ENCODE measurements around the gene SLC2A4RG. TPM values are rescaled to one million over a fixed set of nuclear protein-coding genes. Genes with fewer than 3 reads are reported as not detected.
"Not testable (repeated sequence)": the region's sequence is repeated elsewhere in the genome, so short reads cannot be mapped to it uniquely, and the experiment has no call there.

Gene SLC2A4RG
- total and polyA plus RNA-seq, 4 donors, result 18.8 to 121 (median 61.3) TPM

DNA sequence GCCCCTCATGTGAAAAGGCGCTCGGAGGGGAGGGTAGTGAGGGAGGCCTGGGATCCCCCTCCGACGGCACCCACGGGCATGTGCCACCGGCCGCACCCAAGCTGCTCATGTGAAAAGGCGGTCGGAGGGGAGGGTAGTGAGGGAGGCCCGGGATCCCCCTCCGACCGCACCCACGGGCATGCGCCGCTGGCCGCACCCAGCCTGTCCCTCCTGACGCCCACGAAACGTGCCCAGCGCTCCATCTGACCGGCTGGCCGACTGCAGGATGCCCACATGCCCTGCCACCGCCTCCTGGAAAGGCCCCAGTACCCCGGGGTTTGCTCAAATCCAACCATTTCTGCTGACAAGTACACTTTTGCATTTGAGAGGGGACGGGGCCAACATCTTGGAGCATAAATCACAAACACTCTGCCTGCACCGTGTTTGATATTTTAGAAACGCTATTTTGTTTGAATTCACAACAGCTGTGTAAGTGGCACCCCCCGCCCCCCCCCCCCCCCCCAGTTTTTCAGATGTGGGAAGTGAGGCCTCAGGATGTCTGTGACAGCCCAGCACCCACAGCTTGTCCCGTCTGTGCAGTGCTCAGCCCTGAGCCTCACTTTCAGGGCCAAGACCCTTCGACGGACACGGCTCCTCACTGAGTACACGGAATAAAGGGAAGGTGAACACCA, 34.1 kb downstream of the SLC2A4RG start:
- 76 to 84% methylated on average over 32 to 33 of the region's 33 CpGs for WGBS, 2 donors
- no peak for ATAC-seq (ENCODE audit: insufficient read depth, low FRiP score)
- TF ChIP-seq, protein P1, sequence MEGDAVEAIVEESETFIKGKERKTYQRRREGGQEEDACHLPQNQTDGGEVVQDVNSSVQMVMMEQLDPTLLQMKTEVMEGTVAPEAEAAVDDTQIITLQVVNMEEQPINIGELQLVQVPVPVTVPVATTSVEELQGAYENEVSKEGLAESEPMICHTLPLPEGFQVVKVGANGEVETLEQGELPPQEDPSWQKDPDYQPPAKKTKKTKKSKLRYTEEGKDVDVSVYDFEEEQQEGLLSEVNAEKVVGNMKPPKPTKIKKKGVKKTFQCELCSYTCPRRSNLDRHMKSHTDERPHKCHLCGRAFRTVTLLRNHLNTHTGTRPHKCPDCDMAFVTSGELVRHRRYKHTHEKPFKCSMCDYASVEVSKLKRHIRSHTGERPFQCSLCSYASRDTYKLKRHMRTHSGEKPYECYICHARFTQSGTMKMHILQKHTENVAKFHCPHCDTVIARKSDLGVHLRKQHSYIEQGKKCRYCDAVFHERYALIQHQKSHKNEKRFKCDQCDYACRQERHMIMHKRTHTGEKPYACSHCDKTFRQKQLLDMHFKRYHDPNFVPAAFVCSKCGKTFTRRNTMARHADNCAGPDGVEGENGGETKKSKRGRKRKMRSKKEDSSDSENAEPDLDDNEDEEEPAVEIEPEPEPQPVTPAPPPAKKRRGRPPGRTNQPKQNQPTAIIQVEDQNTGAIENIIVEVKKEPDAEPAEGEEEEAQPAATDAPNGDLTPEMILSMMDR (IDR thresholded peaks at IDR 0.05; ENCODE audit: control extremely low read depth, extremely low read depth), result no peak
- peak; percentile 41 to 71 (median 53) for DNase-seq
- no peak overlapping the region for H3K4me3 ChIP-seq
- H3K36me3 ChIP-seq (ENCODE audit: control insufficient read depth in 4 of 4, insufficient read depth in 4 of 4, low read length in 4 of 4), result peaks cover 0 to 8% (median 3%) of the 10 kb centered on the region in 4 donors
- H3K27ac ChIP-seq (ENCODE audit: low read depth in 1 of 2, low read length in 1 of 2), result no peak overlapping the region
- no peaks in the 10 kb centered on the region for H3K27me3 ChIP-seq (ENCODE audit: control insufficient read depth in 3 of 3, insufficient read depth in 3 of 3, low read length in 2 of 3)
- H3K9me3 ChIP-seq (ENCODE audit: control insufficient read depth in 4 of 4, insufficient read depth in 3 of 4, low read length in 3 of 4), result peaks cover 0 to 2% (median 0%) of the 10 kb centered on the region in 4 donors
- peaks cover 0 to 14% (median 5%) of the 10 kb centered on the region in 5 donors for H3K4me1 ChIP-seq (ENCODE audit: control insufficient read depth in 5 of 5, insufficient read depth in 5 of 5, low read length in 5 of 5)
- no peak overlapping the region for H3K9ac ChIP-seq (ENCODE audit: insufficient read depth in 1 of 2, low read length in 2 of 2)

DNA sequence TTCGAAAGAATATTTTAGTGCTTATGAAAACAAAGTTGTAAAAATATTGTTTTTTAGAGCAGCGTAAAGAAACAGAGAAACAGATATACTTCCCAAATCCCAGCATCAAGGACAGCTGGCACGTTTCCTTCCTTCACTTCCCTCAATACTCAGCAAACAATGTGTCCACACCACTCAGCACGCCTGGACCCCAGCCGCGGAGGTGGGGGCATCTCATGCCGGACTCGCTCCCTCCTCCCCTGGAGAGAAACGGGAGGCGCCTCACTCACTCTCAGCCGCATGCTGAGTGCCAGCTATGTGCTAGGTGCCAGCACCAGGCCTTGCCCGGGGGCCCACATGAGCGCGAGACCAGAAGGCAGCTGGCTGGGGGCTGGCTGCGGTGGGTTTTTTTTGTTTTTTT, 34.7 kb downstream of the SLC2A4RG start:
- Histone ChIP-seq H3K36me3 (ENCODE audit: control insufficient read depth in 4 of 4, insufficient read depth in 4 of 4, low read length in 4 of 4) (peaks cover 0 to 4% (median 0%) of the 10 kb centered on the region in 4 donors), H3K27me3 (ENCODE audit: control insufficient read depth in 3 of 3, insufficient read depth in 3 of 3, low read length in 2 of 3) (no peaks in the 10 kb centered on the region), H3K4me3 (no peak overlapping the region), H3K9ac (ENCODE audit: insufficient read depth in 1 of 2, low read length in 2 of 2) (no peak overlapping the region), H3K27ac (ENCODE audit: low read depth in 1 of 2, low read length in 1 of 2) (no peak overlapping the region), H3K9me3 (ENCODE audit: control insufficient read depth in 4 of 4, insufficient read depth in 3 of 4, low read length in 3 of 4) (peaks cover 0 to 2% (median 0%) of the 10 kb centered on the region in 4 donors), H3K4me1 (ENCODE audit: control insufficient read depth in 5 of 5, insufficient read depth in 5 of 5, low read length in 5 of 5) (peaks cover 0 to 14% (median 5%) of the 10 kb centered on the region in 5 donors)
- TF ChIP-seq, protein P1 (IDR thresholded peaks at IDR 0.05; ENCODE audit: control extremely low read depth, extremely low read depth), result no peak
- no peak for ATAC-seq (ENCODE audit: insufficient read depth, low FRiP score)
- DNase-seq, result peak; percentile 81 to 91 (median 84)
- 50 to 69% methylated on average over 15 of the region's 15 CpGs for WGBS, 2 donors

DNA sequence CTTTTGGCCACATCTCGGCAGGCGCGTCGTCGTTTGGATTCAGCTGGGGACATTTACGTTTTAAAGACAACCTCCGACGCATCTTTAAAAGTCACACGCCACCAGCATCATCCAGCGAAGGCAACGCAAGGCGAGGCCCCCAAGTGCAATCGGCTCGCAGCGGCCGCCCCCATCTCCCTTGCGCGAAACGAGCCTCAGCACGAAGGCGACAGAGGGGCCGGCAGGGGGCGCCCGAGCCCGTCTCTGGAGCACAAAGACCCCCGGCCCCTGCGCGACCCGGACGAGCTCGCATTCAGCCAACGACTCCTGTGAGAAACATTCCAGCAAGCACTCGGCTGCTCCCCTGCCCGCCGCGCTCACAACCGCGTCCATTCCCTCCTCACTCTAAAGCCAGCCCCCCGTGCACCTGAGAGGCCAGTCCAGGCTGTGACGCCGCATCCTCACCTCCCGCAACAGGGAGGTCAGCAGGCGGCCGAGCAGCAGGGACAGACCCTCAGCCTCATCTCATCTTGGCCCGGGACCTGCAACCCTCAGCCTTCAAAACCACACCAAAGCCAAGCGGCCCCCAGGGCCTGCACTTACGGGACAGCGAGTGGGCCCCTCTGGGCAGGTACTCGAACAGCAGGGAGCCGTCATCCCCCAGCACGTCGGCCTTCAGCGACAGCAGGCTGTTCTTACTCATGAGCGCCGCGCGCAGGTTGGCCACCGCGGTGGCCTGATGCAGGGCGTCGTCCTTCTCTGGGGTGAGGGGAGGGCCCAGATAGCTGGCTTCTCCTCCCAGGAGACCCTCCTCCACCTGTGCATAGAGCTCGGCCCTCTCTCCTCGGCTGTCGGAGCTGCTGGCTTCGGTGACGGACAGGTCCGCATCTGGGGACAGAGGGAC, 35.8 kb downstream of the SLC2A4RG start:
- no peak overlapping the region for H3K27ac ChIP-seq (ENCODE audit: low read depth in 1 of 2, low read length in 1 of 2)
- no peaks in the 10 kb centered on the region for H3K27me3 ChIP-seq (ENCODE audit: control insufficient read depth in 3 of 3, insufficient read depth in 3 of 3, low read length in 2 of 3)
- H3K9ac ChIP-seq (ENCODE audit: insufficient read depth in 1 of 2, low read length in 2 of 2), result no peak overlapping the region
- H3K36me3 ChIP-seq (ENCODE audit: control insufficient read depth in 4 of 4, insufficient read depth in 4 of 4, low read length in 4 of 4), result peaks cover 0 to 3% (median 0%) of the 10 kb centered on the region in 4 donors
- WGBS, 2 donors, result 52 to 54% methylated on average over 65 to 67 of the region's 67 CpGs
- H3K4me1 ChIP-seq (ENCODE audit: control insufficient read depth in 5 of 5, insufficient read depth in 5 of 5, low read length in 5 of 5), result peaks cover 0 to 14% (median 5%) of the 10 kb centered on the region in 5 donors
- H3K9me3 ChIP-seq (ENCODE audit: control insufficient read depth in 4 of 4, insufficient read depth in 3 of 4, low read length in 3 of 4), result peaks cover 0 to 2% (median 0%) of the 10 kb centered on the region in 4 donors
- peak; percentile 88 to 91 (median 88) for DNase-seq
- TF ChIP-seq, protein P1 (IDR thresholded peaks at IDR 0.05; ENCODE audit: control extremely low read depth, extremely low read depth), result no peak
- no peak for ATAC-seq (ENCODE audit: insufficient read depth, low FRiP score)
- no peak overlapping the region for H3K4me3 ChIP-seq

DNA sequence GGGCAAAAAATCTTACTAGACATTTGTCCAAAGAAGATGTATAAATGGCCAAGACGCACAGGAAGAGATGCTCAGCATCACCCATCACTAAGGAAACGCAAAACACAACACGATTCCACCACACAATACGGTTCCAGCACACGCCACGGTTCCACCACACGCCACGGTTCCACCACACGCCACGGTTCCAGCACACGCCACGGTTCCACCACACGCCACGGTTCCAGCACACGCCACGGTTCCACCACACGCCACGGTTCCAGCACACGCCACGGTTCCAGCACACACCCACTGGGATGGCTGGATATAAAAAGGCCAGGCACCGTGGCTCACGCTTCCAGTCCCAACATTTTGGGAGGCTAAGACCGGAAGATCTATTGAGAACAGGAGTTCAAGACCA, 37.3 kb downstream of the SLC2A4RG start:
- 95 to 96% methylated on average over 23 of the region's 23 CpGs for WGBS, 2 donors

More for the DNA sequence above, 37.3 kb downstream of the SLC2A4RG start:
- not testable (repeated sequence) for ATAC-seq (ENCODE audit: insufficient read depth, low FRiP score); H3K27me3 ChIP-seq (ENCODE audit: control insufficient read depth in 3 of 3, insufficient read depth in 3 of 3, low read length in 2 of 3); H3K9me3 ChIP-seq (ENCODE audit: control insufficient read depth in 4 of 4, insufficient read depth in 3 of 4, low read length in 3 of 4); H3K4me3 ChIP-seq; H3K9ac ChIP-seq (ENCODE audit: insufficient read depth in 1 of 2, low read length in 2 of 2); H3K27ac ChIP-seq (ENCODE audit: low read depth in 1 of 2, low read length in 1 of 2); DNase-seq; H3K36me3 ChIP-seq (ENCODE audit: control insufficient read depth in 4 of 4, insufficient read depth in 4 of 4, low read length in 4 of 4)
- peaks cover 0 to 14% (median 5%) of the 10 kb centered on the region in 5 donors for H3K4me1 ChIP-seq (ENCODE audit: control insufficient read depth in 5 of 5, insufficient read depth in 5 of 5, low read length in 5 of 5)
